GM21576 (cell line): Measurements from ENCODE around the gene FXYD6.

Experiments
- ATAC-seq: cut with Tn5 transposase; IDR thresholded peaks from one replicate; pipeline ENCODE4 v1.9.1; 2021; ENCODE audit warnings: mild to moderate bottlenecking, moderate library complexity; ENCODE audit not compliant: unreplicated experiment

FXYD6 gene

DNA sequence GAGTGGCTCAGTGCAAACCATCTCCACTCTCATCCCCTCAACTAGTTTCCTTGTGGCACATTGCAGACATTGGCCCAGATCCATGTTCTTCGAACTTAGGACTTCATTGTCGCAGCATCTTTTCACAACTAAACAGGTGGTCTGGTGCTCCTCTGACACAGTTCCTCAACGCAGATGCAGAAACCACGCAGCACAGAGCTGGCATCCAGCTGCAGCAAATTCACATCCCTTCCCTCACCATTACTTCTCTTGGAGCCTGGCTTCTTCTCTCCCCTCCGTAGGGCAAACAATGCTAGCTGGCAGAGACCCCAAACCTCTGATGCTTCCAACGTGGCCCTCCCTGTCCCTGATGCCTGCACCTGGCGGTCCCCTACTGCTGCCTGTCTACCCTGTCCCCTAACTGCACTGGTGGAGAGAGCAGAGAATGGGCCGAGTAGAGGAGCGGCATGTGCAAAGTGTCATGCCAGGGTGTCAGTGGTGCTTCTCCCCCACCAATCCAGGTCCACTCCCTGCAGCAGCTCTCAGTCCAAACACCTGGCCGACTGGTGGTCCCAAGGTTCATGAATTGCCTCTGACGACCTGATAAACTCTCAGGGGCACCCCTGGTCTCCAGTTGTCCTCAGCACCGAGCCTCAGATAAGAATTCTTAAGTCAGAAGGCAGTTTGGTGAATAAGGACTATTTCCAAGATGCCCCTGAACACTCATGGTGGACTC lies 34.6 kb upstream of the FXYD6 start:
- no peak for ATAC-seq

DNA sequence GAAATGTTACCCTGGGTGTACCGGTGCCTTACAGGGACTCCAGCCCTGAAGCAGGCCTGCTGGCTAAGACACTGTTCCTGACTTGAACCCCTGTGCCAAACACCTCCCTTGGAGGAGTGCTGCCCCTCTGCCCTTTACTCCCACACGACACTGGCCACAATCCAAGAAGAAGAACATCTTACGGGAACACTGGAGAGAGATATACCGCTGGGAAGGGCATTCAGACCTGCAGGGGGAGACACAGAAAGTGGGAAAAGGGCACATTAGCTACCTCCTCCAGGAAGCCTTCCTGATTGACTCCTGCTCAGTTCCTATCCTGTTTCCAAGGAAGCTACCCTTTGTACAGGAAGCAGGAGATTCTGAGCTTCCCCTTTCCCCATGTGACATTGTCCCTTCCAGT lies 34.1 kb upstream of the FXYD6 start:
- no peak for ATAC-seq

DNA sequence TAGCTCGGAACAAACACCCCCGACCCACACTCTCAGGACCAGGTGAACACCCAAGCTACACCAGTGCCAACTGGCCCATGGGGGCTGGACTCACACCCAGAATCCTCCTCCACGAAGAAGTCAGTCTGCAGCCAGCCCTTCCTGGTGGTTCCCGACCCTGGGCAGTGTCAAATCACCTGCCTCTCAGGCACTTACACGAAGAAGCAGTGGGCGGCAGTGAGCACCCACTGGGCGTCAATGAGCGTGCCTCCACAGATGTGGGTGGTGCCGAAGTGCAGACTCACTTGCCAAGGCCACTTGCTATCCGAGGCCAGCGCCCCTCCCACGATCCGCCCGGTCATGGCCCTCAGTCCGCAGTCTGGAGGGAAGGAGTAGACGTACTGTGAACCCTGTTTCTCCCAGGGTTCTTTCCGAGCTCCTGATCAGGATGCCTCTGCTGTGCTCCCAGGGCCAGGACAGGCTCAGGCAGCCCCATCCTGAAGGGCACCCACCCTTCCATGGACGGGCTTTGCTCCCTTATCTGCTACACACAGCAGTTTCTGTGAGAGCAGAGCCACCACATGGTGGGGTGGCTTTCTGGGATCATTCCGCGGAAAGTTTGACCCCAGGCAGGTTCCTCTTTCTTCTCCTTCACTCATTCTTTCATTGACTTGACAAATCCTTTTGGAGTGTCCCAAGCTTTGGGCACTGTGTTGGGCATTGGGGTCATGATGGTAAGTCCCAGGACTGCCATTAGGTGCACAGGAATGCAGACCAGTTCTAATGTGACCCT lies 33.3 kb upstream of the FXYD6 start:
- no peak for ATAC-seq

DNA sequence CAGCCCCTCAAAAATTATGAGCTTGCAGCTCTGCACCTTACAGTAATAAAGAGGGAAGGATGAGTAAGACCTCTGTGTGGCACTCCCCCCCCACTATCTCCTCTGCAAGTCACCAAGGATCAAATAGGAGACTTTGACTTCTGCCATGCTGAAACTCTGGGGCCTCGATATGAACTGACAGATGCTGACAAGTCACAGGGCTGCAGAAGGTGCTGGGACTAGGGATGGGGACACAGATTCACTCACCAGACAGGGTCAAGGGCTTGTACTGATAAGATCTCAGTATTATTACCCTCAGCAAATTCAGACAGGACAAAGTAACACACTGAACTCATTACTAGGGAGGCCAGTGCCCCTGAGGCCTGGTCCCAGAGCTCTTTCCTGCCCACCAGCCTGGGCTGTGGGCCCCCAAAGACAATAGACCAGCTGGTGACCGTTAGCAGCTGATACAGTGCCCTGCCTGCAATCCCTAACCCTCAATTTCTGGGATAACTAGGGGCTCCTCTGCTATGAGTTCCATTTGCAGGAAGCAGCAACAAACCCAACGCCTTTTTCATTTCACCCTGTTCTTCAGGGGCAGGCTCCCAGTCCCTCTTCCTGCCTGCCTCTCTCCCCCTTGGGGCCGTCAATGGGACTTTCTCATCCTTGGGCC lies 32.6 kb upstream of the FXYD6 start:
- ATAC-seq = no peak

DNA sequence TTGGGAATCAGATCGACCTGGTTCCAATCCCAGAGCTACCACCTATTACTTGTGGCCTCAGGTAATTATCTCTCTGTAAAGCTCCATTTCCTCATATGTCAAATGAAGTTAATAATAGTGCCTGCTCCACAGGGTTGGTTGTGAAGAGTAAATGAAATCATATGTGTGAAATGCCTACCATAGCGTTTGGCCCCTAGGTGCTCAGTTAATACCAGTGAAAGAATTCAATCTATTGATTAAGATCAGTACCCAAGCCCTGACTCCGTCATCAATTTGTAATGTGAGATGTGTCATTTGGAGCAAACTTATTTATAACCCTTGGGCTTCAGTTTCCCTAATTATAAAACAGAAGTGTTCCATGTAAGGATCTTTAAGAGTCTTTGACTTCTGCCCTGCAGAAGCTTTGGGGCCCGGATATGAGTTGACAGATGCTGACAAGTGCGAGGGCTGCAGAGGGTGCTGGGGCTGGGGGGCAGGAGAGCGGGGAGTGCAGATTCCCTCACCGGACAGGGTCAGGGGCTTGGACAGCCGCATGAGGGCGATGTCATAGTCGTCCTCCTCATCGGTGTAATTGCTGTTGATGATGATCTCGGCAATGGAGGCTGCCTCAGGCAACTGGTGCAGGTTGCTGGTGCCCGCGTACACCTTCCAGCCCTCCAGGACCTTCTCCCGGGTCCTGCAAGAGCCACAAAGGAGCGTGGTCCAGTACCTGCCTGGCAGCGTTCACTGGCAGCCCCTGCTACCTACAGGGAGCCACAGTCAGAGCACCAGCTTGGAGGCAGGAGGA lies 31.8 kb upstream of the FXYD6 start:
- ATAC-seq = no peak

DNA sequence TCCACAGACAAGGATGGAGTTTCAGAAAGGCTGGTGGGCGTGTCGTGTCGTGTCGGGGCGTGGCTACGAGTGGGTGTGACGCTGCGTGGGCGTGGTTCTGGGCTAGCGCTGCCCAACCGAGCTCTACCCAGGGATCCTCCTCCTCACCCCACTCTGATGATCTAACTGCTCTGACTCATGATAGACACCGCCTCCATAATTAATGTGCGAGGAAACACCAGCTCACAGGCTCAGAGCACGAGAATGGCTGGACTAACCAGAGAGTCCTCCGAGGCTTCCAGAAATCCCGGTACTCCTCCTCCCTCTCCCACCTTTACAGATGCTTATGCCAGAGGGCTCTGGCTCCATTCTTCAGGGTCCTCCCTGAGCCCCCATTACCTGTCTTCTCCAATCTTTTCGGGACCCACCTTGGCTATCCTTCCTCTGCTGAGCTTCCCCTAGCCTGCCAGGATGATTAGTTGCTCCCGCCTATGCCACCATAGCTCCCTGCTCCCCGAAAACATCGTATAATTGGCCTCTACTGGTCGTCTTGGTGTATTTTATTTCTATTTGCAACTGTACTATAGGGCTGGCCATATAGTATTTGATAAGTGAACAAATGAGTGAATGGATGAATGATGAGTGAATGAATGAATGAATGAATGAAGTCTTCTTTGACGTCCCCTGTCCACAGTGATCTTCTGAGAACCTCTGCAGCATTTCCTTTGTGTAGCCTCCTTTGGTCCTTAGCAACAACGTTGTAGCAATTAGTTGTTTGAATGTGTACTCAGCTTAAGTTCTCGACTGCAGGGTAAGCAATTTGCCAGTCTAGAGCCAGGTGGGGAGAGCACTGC lies 31.0 kb upstream of the FXYD6 start:
- no peak for ATAC-seq

DNA sequence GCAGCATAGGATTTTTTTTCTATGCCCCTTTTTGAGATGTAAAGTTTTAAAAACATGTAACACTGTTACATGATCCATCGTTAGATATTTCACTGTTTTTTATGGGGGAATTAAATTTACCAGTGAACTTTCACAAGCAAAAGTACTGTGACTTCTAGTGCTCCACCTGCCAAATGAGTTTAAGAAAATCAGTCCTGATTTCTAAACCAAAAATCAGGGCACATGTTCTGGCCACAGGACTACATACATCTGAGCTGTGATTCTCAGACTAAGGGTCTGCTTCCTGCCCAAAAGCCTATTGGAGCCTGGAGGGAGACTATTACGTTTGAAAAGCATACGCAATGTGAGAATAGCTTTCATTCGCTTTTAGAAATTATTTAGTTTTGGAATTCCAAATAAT lies 30.3 kb upstream of the FXYD6 start:
- ATAC-seq = no peak

DNA sequence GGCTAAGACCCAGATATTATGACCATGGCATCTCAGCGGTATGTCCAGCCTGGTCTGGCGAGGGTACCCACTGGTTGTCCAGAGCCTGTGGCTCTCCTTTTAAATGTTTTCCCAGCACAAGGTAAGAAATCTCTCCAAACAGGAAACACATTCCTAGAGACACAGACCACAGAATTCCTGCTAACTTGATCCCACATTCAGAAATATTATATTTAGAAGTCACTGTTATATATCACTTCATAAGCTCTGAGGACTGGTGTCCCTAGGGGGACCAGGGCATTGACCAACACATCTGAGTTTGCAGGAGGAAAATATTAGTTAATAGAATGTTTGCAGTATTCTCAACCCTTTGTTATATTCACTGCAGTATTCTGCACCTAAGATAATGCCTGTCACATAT lies 29.7 kb upstream of the FXYD6 start:
- ATAC-seq = no peak

DNA sequence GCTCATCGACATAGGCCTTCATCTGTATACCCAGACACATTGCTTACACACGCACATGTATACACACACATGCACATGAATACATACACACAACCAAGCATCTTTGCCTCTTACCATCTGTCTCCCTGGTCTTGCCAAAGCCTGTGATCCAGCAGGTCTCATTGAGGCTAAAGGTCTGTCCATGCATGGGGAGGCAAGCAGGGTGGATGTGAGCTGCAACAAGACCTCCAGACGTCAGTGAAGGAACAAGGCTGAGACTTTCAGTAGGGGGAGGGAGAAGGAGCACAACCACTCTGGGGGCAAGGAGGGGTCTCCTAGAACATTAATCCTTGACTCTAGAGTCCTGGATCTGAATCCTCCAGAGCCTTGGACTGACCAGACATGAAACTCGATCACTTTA lies 29.1 kb upstream of the FXYD6 start:
- no peak for ATAC-seq

DNA sequence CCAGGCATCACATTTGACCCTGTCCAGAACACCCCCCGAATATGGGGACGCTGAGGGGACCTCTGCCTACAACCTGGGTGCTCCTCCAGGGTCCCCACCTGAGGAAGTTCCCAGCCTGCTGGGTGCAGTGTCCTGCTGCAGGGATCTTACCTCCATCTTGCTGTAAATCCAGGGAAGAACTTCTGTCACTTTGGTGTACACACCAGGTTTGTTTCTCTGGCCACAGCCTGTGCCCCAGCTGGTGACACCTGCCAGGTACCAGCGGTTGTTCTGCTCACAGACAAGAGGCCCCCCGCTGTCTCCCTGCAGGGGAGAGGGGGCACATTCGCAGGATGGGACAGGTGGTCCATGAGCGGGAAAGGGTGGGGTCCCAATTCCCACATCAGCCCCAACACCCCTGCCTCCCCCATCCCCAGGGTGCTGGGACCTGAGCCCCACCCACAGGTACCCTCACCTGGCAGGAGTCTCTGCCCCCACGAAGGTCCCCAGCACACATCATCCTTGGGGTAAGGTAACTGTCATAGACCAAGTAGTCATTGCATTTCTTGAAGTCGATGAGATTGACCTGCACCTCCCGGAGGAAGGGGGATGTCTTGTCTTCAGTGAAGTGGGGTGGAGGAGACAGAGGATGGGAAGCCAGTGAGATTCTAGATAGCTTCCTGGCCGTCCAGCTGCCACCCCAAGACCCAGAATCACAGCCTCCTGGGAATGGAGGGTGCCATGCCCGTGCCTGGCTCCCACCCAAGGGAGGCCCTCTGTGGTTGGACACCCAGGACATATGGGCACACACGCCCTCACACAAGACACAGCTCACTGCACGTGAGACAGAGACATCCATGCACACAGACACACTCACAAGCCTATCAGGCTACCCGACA lies 27.3 kb upstream of the FXYD6 start:
- no peak for ATAC-seq

DNA sequence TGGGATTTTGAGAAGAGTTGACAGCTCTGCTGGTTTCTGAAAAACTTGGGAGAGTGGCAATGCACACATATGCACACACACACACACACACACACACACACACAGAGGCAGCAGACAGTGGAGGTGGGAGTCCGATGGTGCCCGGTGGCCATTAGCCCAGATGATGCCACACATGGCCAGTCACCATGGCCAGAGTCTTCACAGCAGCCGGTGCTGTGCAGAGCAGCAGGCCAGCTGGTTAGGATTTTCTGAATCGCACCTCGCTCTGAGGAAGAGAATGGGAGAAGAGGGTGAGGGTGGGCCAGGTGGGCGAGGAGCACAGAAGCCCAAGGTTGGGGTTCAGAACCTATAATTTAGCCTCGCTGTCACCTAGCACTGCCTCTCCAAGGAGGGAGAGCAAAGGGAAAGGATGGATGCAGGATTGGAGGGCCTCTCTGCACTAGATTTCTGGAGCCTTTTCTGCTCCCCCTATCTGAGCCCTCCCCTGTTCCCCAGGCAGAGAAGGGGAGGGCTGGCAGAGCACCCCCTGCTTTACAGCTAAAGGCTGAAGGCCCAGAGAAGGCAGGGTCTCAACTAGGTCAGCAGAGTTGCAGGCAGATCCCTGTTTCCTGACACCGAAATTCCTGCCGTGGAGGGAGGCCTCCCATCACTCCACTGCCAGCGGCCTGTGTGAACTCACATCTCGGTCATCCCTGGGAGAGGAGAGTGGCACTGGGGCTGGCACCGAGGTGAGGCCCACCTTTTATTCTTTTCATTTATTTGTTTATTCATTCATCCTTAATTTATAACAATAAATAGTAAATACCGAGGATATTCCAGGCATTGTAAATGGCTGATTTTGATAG lies 25.8 kb upstream of the FXYD6 start:
- no peak for ATAC-seq

DNA sequence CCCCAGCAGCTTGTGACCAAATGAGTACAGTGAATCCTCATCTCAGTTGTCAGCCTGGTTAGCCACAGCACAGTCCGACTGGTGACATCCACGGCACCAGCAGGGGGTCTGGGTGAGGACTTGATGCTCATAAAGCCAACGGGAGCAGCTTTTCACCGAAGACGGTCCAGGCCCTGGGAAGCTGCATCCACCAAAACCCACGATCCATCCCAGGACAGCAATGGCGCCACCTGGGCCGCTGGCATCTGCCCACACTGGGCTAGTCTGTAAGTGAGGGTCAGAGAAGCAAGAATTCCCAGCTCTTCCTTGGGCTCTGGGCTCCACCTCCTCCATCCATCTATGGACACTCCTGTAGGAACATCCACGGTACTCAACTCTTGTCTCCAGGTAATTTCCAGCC lies 25.1 kb upstream of the FXYD6 start:
- ATAC-seq = no peak

DNA sequence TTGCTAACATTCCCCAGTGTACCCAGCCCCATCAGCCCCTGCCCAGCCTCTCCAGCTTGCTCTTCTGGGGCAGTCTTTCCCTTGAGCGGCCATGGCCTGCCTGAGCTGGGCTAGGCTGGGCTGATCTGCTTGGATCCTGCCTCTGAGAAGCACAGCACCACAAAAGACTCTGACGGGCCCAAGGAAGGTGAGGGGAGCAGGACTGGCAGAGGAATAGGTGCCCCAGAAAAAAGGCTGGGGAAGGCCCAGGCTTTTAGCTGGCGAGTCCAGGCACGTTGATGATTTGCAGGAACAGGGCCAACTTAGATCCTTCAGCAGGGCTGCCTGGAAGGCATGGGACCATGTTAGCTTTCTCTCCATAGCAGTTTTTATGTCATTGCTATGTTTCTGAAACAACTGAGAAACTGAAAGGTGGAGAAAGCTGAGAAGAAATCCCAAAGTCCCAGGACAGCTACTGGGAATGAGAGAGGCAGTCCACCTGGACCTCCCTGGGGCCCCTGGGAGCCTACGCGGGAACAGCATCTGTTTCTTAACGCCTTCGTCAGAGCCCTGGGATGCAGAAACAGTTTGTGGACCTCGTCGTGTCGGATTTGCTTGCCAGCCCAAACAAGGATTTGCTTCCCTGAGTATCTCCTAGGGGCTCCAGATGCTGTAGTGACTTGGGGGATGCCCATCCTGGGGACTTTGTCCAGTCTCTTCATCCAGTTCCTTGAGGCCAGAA lies 24.4 kb upstream of the FXYD6 start:
- no peak for ATAC-seq

DNA sequence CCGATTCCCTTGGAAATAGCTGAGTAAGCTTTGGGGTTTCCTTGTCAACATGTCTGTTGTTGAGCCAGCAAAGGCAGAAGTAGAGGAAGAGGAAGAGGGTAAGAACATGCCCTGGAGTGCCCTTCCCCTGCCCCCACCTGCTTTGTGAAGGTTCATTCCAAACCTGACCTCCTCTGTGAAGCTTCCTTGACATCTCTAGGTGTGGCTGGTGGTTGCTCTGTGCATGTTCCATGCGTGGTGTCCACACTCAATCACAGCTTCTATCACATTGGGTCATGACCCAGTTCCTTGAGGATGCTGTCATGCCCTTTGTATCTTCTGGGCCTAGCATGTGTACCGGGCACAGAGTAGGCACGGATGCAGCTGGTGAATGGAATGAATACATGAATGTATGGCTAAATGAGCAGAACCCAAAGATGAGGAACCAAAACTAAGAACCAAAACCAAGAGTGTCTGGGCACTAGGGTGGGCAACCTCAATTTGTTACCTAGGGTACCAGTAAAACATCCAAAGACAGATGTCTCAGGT lies 23.7 kb upstream of the FXYD6 start:
- peak; percentile 50 for ATAC-seq

DNA sequence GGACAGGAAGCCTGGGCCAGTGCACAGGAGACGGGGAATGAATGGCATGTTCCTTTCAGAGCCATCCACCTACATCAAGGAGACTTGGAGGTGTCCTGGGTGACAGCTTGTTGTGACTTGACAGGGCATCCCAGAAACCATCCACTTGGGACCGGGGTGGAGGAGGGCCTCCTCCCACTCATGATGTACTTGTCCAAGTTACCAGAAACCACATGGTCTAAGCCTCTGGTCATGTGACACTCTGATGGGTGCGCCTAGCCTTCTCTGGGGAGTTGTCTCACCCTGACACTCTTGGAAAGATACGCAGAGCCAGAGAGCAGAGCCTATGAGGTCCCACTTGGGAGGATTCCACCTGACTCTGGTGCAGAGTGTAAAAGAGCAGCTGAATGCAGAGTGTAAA lies 21.6 kb upstream of the FXYD6 start:
- ATAC-seq = no peak

DNA sequence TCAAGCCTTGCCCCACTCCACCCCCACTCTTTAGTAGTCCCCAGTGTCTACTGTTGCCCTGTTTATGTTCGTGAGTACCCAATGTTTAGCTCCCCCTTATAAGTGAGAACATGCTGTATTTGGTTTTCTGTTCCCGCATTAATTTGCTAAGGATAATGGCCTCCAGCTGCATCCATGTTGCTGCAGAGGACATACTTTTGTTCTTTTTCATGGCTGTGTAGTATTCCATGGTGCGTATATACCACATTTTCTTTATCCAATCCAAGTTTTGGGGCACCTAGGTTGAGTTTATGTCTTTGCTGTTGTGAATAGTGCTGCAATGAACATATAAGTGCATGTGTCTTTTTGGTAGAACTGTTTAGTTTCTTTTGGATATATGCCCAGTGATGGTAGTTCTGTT lies 16.2 kb upstream of the FXYD6 start:
- ATAC-seq = no peak

DNA sequence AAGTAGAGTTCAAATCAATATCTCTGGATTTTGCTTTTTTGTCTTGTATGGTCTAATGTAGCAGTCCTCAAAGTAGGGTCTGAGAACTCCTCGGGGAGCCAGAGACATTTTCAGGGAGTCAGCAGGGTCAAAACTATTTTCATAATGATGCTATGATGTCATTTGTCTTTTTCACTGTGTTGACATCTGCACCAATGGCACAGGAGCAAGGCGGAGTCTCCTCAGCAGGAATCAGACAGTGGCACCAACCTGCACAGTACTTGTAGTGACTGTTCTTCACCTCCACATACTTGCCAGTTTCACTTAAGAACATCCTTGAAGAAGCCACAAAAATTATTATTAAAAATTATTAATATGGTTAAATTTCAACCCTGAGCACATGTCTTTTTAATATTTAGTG lies 14.9 kb upstream of the FXYD6 start:
- no peak for ATAC-seq

DNA sequence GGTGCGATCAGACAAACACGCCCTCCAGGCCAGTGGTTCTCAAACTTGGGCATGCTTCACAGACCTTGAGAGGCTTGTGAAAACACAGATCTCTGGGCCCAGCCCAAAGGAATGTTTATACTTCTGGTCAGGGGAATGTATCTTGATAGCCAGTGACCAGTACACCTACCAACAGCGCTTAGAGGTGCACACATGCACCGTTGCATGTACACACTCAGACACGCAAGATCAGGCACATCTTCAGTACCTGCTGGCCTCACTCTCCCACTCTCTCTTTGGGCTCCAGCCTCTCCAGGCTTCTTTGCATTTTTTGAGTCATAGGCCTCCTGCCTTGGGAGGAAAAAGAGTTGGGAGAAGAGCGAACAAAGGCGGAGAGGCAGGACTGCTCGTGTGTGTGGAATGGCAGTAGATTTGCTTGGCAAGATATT lies 11.7 kb upstream of the FXYD6 start:
- ATAC-seq = no peak
